Spinal cord (tissue), 10 donors: ENCODE data around the gene SPATA16. TPM values are rescaled to one million over a fixed set of nuclear protein-coding genes. Genes with fewer than 3 reads are reported as not detected.

Source experiments
- DNase-seq, 6 donors: peaks; one replicate each; pipeline versions ENCODE4 v3.0.0 to v3.0.0-alpha.2; 2013 to 2015; ENCODE audit warnings: low spot score in 6 of 6, low read depth in 4 of 6
- H3K27ac ChIP-seq: one replicate; pipeline ENCODE4 v1.5.1; 2013; ENCODE audit warnings: low read depth, low read length, control low read depth
- H3K27me3 ChIP-seq: one replicate; pipeline ENCODE4 v1.6.1; 2013; ENCODE audit warnings: low read length; ENCODE audit not compliant: control insufficient read depth, insufficient read depth
- H3K36me3 ChIP-seq: one replicate; pipeline ENCODE4 v1.6.1; 2013; ENCODE audit warnings: low read length; ENCODE audit not compliant: control insufficient read depth, insufficient read depth
- H3K4me1 ChIP-seq: one replicate; pipeline ENCODE4 v1.6.1; 2013; ENCODE audit warnings: low read length; ENCODE audit not compliant: control insufficient read depth, insufficient read depth
- H3K4me3 ChIP-seq: one replicate; pipeline ENCODE4 v1.5.1; 2013; ENCODE audit warnings: low read depth, low read length, control low read depth
- H3K9me3 ChIP-seq: one replicate; pipeline ENCODE4 v1.6.1; 2013; ENCODE audit warnings: low read length; ENCODE audit not compliant: control insufficient read depth, insufficient read depth
- WGBS: methylation state at CpG from one replicate; pipeline ENCODE4 v1.1.5; 2013; ENCODE audit warnings: missing lambda C conversion rate; ENCODE audit not compliant: insufficient coverage; 5-methylcytosine and 5-hydroxymethylcytosine counted together
- polyA plus RNA-seq, 2 donors: library from polyadenylated mRNA; unstranded; fragments of 120-200 nt; gene quantifications; one replicate each; pipeline ENCODE4 v1.2.1, GENCODE V29; 2013; ENCODE audit not compliant: insufficient read length in 2 of 2
- total RNA-seq, 2 donors: library from RNA; depleted of rRNA in 1 of 2; stranded (reverse); fragments of 120-200 nt in 1 of 2; fragments of >200 nt in 1 of 2; gene quantifications; one replicate each; pipeline versions ENCODE4 v1.2.3 to v1.2.4, GENCODE V29; 2013 to 2014
- donor health status: healthy.

Gene SPATA16
- total and polyA plus RNA-seq, 4 donors: not detected

- H3K4me1 ChIP-seq: no peaks in the 10 kb centered on the region
- no CpG with 5 or more reads among the region's 1 CpG for WGBS
Measured at GRCh38 chr3:172914854-172915253, 226.2 kb downstream of the SPATA16 start.

DNA sequence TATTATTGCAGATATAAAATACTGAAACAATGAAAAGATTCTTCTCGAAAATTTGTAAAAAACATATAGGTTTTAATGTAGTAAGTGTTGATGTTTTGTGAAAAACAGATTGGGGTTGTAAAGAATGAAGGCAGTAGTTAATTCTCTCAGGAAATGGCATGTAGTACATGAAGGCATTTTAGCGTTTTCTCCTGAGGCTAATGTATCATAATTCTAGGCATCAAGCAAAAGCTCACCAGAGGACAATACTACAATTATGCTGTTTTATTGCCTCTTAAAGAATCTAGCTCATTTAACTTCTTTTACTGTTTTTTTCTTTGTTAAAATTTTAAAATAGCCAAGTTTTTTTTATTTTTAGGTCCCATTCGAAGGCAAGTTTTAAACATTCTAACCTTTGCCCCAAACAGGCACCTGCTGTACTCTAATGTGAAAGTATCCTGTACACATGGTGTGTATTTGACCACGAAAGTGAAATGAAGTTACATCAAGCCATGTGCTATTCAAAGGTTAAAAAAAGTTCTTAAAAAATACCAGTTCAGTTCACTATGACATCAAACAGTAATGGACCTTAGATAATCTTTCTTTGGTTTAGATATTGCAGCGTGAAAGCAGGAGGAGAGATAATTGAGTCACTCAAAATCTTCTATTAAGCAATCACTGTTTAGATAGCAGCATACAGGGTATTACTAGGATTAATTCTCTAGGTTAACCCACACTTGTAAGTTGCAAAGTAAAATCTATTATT is 227.0 kb downstream of the SPATA16 start:
- Histone ChIP-seq H3K27me3 (no peaks in the 10 kb centered on the region), H3K36me3 (no peaks in the 10 kb centered on the region), H3K27ac (no peak overlapping the region), H3K4me3 (no peak overlapping the region), H3K9me3 (no peaks in the 10 kb centered on the region), H3K4me1 (no peaks in the 10 kb centered on the region)
- WGBS: no CpG with 5 or more reads among the region's 5 CpGs
- peak in 1 of 6 donors; percentile 73 for DNase-seq

More at GRCh38 chr3:172914854-172915253, 226.2 kb downstream of the SPATA16 start:
- H3K4me3 ChIP-seq: no peak overlapping the region
- H3K36me3 ChIP-seq: no peaks in the 10 kb centered on the region
- H3K9me3 ChIP-seq: no peaks in the 10 kb centered on the region
- DNase-seq: no peak
- no peak overlapping the region for H3K27ac ChIP-seq
- no peaks in the 10 kb centered on the region for H3K27me3 ChIP-seq

GRCh38 chr3:172911142-172911541 is 229.9 kb downstream of the SPATA16 start:
- no peaks in the 10 kb centered on the region for H3K36me3 ChIP-seq
- no peaks in the 10 kb centered on the region for H3K4me1 ChIP-seq
- H3K27ac ChIP-seq: no peak overlapping the region
- H3K27me3 ChIP-seq: no peaks in the 10 kb centered on the region
- WGBS: 100% methylated on average over 2 of the region's 3 CpGs
- no peak for DNase-seq
- H3K4me3 ChIP-seq: no peak overlapping the region
- no peaks in the 10 kb centered on the region for H3K9me3 ChIP-seq

GRCh38 chr3:172908771-172909270 is 232.2 kb downstream of the SPATA16 start:
- H3K36me3 ChIP-seq: no peaks in the 10 kb centered on the region
- H3K9me3 ChIP-seq: no peaks in the 10 kb centered on the region
- no peak overlapping the region for H3K4me3 ChIP-seq
- peaks cover 3% of the 10 kb centered on the region for H3K4me1 ChIP-seq
- peak in 1 of 6 donors; percentile 92 for DNase-seq
- WGBS: no CpG with 5 or more reads among the region's 2 CpGs
- no peaks in the 10 kb centered on the region for H3K27me3 ChIP-seq
- no peak overlapping the region for H3K27ac ChIP-seq

- DNase-seq: no peak
- Histone ChIP-seq H3K9me3 (no peaks in the 10 kb centered on the region), H3K4me3 (no peak overlapping the region), H3K27me3 (no peaks in the 10 kb centered on the region), H3K36me3 (no peaks in the 10 kb centered on the region), H3K27ac (no peak overlapping the region), H3K4me1 (peaks cover 3% of the 10 kb centered on the region)
- no CpG with 5 or more reads among the region's 1 CpG for WGBS
Measured at GRCh38 chr3:172905451-172905850, 235.6 kb downstream of the SPATA16 start.

DNA sequence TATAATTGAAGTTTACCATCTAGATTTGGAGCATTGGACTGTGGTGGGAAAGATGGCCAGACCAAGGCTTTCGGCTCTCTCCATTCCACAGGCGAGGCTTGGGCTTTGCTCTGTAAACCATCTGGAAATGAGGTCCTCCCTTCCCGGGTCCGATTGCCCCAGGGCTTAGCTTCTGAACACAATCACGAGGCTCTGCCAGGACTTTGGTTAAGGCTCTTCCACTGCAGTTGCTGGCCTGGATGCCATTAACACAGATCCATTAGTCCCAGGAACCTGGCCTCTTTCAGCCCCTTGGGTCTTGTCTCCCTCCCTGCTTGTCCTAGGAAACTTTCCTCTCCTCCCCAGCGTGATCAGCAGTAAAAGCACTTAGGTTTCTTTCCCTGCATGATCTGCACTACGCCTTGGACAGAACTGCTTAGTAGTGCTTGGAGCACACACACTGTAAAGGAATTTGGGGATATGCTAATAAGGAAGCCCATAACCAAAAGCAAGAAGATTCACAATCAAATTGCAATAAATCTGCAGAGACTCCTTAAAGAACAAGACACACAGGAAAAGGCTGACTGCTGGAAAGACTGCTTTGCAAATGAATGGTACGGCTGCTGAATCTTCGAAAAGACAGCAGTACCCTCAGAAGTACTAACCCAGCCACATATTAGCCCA is 236.2 kb downstream of the SPATA16 start:
- DNase-seq: peak in 2 of 6 donors; percentile 35 to 71
- 45% methylated on average over 8 of the region's 9 CpGs for WGBS
- no peak overlapping the region for H3K27ac ChIP-seq

DNA sequence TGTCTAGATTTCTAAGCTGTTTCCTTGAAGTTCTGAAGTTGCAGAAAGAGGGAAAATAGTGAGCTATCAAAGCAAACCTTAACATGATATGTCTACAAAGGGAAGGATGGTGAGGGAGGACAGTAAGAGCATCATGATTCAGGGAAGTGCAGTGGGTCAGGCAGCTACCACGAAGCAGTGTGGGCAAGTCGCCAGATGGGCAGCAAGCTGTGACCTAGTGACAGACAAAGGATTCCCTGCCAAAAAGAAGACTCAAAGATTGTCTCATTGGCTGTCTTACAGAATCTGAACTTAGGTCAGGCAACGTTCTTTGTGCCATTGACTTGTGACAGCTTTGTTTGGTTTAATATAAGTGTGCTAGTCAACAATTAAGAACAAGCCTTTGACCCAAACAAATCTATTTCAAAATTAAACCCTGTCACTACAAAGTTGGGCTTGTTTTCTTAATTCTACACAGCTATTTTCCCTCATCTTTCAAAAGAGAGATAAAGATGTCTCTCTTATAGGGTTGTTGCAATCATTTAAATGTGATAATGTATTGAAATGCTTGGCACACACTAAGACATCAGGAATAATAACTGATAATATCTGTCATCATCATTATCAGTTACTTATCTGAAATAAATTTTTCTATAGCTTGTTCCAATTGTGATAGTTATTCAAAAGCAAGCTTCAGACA is 237.3 kb downstream of the SPATA16 start:
- DNase-seq: no peak
- no peaks in the 10 kb centered on the region for H3K36me3 ChIP-seq
- H3K9me3 ChIP-seq: no peaks in the 10 kb centered on the region
- H3K4me1 ChIP-seq: peaks cover 3% of the 10 kb centered on the region
- H3K4me3 ChIP-seq: no peak overlapping the region
- H3K27ac ChIP-seq: no peak overlapping the region
- no peaks in the 10 kb centered on the region for H3K27me3 ChIP-seq
- WGBS: 26% methylated on average over 2 of the region's 3 CpGs

More for the DNA sequence above, 236.2 kb downstream of the SPATA16 start:
- Histone ChIP-seq H3K4me1 (peaks cover 3% of the 10 kb centered on the region), H3K4me3 (no peak overlapping the region), H3K27me3 (no peaks in the 10 kb centered on the region), H3K36me3 (no peaks in the 10 kb centered on the region), H3K9me3 (no peaks in the 10 kb centered on the region)

GRCh38 chr3:172892158-172892557 is 248.9 kb downstream of the SPATA16 start:
- H3K4me1 ChIP-seq: no peaks in the 10 kb centered on the region
- no peaks in the 10 kb centered on the region for H3K36me3 ChIP-seq
- no peak overlapping the region for H3K27ac ChIP-seq
- no peaks in the 10 kb centered on the region for H3K27me3 ChIP-seq
- no peaks in the 10 kb centered on the region for H3K9me3 ChIP-seq
- no peak overlapping the region for H3K4me3 ChIP-seq
- DNase-seq: no peak
- WGBS: 83% methylated on average over 1 of the region's 2 CpGs

DNA sequence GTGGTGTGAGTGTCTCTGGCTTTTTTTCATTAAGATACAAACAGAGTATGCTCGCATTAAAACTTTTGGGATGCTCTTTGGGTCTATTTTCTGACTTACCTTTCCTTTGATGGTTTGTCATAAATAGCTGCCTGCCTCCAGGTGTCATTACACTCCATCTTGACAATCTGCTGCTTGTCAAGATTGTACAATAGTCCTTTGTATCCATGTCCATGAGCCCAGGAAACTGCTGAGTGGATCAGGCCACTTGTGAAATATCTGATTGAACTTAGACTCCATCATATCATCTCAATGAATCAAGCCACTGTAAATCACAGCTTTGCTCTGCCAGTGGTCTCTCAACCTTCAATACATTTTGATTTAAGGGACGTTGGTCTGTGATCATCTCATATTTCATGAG is 255.3 kb downstream of the SPATA16 start:
- H3K36me3 ChIP-seq: no peaks in the 10 kb centered on the region

More for the DNA sequence above, 255.3 kb downstream of the SPATA16 start:
- Histone ChIP-seq H3K9me3 (peaks cover 2% of the 10 kb centered on the region), H3K4me1 (no peaks in the 10 kb centered on the region), H3K27ac (no peak overlapping the region), H3K4me3 (no peak overlapping the region), H3K27me3 (no peaks in the 10 kb centered on the region)
- DNase-seq: no peak
- WGBS: no CpG with 5 or more reads among the region's 2 CpGs
